ENCODE measurements around the gene DENND5A. TPM values are rescaled to one million over a fixed set of nuclear protein-coding genes. Genes with fewer than 3 reads are reported as not detected.

DENND5A gene
- total RNA-seq, 4 donors from 2014 or later = 103 to 135 (median 108) TPM

DNA sequence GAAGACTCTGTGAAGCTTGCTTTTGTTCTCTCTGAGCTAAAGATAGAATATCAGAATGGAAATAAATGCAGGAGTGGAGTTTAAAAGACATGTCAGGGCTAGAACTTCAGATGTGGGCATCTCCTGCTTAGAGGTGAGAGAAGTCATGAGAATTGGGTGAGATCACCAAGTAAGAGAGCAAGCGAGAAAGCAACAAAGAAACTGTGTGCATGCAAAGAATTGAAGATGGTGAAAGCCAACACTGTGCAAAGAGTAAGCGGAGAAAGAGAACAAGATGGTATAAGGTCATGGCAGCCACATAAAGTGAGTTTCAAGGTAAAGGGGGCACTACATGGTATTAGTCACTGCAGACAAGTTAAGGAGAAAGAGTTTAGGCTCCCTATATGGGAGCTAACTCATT, 116.4 kb downstream of the DENND5A start:
- Histone ChIP-seq H3K9me3 (no peaks in the 10 kb centered on the region), H3K4me3 (no peak overlapping the region), H3K4me1 (peaks cover 0 to 7% (median 0%) of the 10 kb centered on the region in 4 donors), H3K36me3 (peaks cover 45 to 99% (median 90%) of the 10 kb centered on the region in 4 donors), H3K27ac (replicated peaks in 1 of 4) (no peak overlapping the region), H3K27me3 (no peaks in the 10 kb centered on the region)
- 98% methylated on average over 2 of the region's 2 CpGs for WGBS
- TF ChIP-seq EP300 (IDR thresholded peaks at IDR 0.05) (no peak), POLR2A (IDR thresholded peaks at IDR 0.05; ENCODE audit: low read depth) (no peak), POLR2AphosphoS5 (IDR thresholded peaks at IDR 0.05) (no peak)
- TF ChIP-seq, protein P1, sequence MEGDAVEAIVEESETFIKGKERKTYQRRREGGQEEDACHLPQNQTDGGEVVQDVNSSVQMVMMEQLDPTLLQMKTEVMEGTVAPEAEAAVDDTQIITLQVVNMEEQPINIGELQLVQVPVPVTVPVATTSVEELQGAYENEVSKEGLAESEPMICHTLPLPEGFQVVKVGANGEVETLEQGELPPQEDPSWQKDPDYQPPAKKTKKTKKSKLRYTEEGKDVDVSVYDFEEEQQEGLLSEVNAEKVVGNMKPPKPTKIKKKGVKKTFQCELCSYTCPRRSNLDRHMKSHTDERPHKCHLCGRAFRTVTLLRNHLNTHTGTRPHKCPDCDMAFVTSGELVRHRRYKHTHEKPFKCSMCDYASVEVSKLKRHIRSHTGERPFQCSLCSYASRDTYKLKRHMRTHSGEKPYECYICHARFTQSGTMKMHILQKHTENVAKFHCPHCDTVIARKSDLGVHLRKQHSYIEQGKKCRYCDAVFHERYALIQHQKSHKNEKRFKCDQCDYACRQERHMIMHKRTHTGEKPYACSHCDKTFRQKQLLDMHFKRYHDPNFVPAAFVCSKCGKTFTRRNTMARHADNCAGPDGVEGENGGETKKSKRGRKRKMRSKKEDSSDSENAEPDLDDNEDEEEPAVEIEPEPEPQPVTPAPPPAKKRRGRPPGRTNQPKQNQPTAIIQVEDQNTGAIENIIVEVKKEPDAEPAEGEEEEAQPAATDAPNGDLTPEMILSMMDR (IDR thresholded peaks at IDR 0.05) = no peak
- no peak for DNase-seq (ENCODE audit: extremely low spot score)
- intact Hi-C loops (cut with DNase I) = no loop called here

DNA sequence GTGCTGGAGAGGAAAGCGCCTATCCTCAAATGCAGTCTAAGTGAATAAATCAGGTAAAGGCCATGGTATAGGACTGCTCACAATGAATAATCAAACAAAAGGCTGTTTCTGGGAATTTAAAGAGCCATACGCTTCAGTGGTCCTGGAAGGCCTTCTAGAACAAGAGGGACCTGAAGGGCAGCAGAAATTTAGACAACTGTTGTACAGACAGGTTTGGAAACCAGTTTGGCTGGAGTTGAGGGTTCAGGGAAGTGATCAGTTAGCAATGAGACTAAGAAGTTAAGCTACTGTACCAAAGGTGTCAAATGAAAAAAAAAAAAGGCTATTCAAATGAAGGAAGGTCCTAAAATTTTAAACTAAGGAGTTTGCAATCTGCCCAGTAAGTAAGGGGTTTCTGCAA, 117.1 kb downstream of the DENND5A start:
- Histone ChIP-seq H3K36me3 (peaks cover 45 to 99% (median 95%) of the 10 kb centered on the region in 4 donors), H3K27me3 (no peaks in the 10 kb centered on the region), H3K9me3 (no peaks in the 10 kb centered on the region), H3K4me3 (no peak overlapping the region), H3K4me1 (peaks cover 0 to 8% (median 3%) of the 10 kb centered on the region in 4 donors), H3K27ac (replicated peaks in 1 of 4) (no peak overlapping the region)
- TF ChIP-seq POLR2AphosphoS5 (IDR thresholded peaks at IDR 0.05) (no peak), POLR2A (IDR thresholded peaks at IDR 0.05; ENCODE audit: low read depth) (no peak), EP300 (IDR thresholded peaks at IDR 0.05) (no peak)
- TF ChIP-seq, protein P1 (IDR thresholded peaks at IDR 0.05) = no peak
- WGBS = 98% methylated on average over 2 of the region's 2 CpGs
- no peak for DNase-seq (ENCODE audit: extremely low spot score)
- intact Hi-C loops (cut with DNase I) = no loop called here

DNA sequence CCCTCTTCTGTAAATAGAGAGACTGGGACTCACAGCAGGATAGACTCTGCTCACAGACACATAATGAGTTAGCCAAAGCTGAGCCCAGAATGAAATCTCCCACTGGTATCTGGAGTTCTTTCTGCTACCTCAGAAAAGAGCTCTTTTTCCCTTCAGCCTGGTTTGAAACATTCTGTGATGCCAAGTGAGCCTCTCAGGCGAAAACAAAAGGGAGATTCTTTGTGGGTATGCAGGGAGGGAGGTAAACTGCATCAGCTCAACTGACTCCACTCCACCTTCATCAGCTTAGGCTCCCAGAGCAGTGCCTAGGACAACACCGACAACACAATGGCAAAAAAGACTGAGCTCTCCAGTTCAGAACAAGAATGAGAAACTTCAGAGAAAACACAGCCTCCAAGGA, 118.7 kb downstream of the DENND5A start:
- TF ChIP-seq, protein P1 (IDR thresholded peaks at IDR 0.05) = no peak
- TF ChIP-seq EP300 (IDR thresholded peaks at IDR 0.05) (no peak), POLR2AphosphoS5 (IDR thresholded peaks at IDR 0.05) (no peak), POLR2A (IDR thresholded peaks at IDR 0.05; ENCODE audit: low read depth) (no peak)
- intact Hi-C loops (cut with DNase I) = no loop called here
- Histone ChIP-seq H3K4me3 (no peak overlapping the region), H3K4me1 (peaks cover 0 to 14% (median 7%) of the 10 kb centered on the region in 4 donors), H3K27me3 (no peaks in the 10 kb centered on the region), H3K36me3 (peaks cover 33 to 100% (median 95%) of the 10 kb centered on the region in 4 donors), H3K27ac (replicated peaks in 1 of 4) (no peak overlapping the region), H3K9me3 (no peaks in the 10 kb centered on the region)
- no peak for DNase-seq (ENCODE audit: extremely low spot score)
- 96% methylated on average over 2 of the region's 2 CpGs for WGBS

DNA sequence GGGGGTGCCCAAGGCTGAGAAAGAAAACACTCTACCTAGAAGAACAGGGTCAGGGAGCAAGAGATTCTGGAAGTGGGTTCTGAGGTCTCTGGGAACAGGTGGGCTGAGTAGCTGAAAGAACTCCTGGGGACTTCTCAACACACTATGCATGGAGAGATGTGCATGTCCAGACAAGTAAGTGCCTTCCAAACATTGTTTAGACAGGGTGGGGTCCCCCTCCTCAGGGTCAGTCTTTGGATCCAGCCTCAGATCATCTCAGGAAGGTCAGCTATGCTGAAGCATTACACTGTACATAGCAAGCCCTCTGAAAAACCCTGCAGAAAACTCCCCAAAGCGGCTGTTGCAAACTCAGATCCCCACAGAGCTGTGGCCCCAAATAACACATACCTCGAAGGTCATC, 119.9 kb downstream of the DENND5A start:
- Histone ChIP-seq H3K4me3 (no peak overlapping the region), H3K27ac (replicated peaks in 1 of 4) (no peak overlapping the region), H3K27me3 (no peaks in the 10 kb centered on the region), H3K36me3 (peaks cover 29 to 100% (median 100%) of the 10 kb centered on the region in 4 donors), H3K4me1 (peaks cover 0 to 16% (median 3%) of the 10 kb centered on the region in 4 donors), H3K9me3 (no peaks in the 10 kb centered on the region)
- TF ChIP-seq POLR2AphosphoS5 (IDR thresholded peaks at IDR 0.05) (no peak), POLR2A (IDR thresholded peaks at IDR 0.05; ENCODE audit: low read depth) (no peak), EP300 (IDR thresholded peaks at IDR 0.05) (no peak)
- TF ChIP-seq, protein P1 (IDR thresholded peaks at IDR 0.05) = no peak
- intact Hi-C loops (cut with DNase I) = no loop called here
- no peak for DNase-seq (ENCODE audit: extremely low spot score)
- 90% methylated on average over 2 of the region's 2 CpGs for WGBS

DNA sequence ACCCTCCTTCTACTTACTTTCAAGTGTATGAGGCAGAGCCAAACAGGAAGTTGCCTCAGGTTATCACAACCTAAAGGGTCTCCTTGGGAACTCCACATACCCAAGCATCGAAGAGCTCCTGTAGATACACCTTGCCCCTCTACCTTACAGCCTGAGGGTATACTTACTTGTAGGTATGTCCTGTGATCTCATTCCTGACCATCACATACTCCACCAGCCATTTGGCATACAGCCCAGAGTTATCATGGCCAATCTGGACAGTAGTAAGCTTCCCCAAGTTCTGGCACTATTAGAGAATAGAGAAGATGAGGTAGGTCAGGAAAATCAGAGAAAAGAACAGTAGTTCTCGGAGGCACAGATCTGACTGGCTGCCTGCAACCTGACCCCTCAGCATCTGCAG, 120.3 kb downstream of the DENND5A start:
- 92% methylated on average over 2 of the region's 2 CpGs for WGBS
- DNase-seq (ENCODE audit: extremely low spot score) = no peak
- peaks cover 28 to 100% (median 100%) of the 10 kb centered on the region in 4 donors for H3K36me3 ChIP-seq
- no peak overlapping the region for H3K4me3 ChIP-seq
- no peaks in the 10 kb centered on the region for H3K27me3 ChIP-seq
- no peaks in the 10 kb centered on the region for H3K9me3 ChIP-seq
- peaks cover 0 to 18% (median 7%) of the 10 kb centered on the region in 4 donors for H3K4me1 ChIP-seq
- intact Hi-C loops (cut with DNase I) = no loop called here
- H3K27ac ChIP-seq (replicated peaks in 1 of 4) = no peak overlapping the region
- no peak for TF ChIP-seq EP300 (IDR thresholded peaks at IDR 0.05)
- no peak for TF ChIP-seq POLR2A (IDR thresholded peaks at IDR 0.05; ENCODE audit: low read depth)

Measured in esophagus muscularis mucosa (tissue), 4 donors.